K562 (cell line): Measurements from ENCODE around the gene FAM222A. TPM values are rescaled to one million over a fixed set of nuclear protein-coding genes. Genes with fewer than 3 reads are reported as not detected.

Experiments
- ATAC-seq: fragments of 200-7000 bp; cut with Tn5 transposase; 3 replicates; pipeline ENCODE4 v1.9.1; 2020; ENCODE audit warnings: moderate library complexity
- BruUV-seq: library from RNA; stranded (reverse); fragments of 400-500 nt; replicated peaks from 2 replicates; lab custom pipeline; 2021; lab: Mats Ljungman, UMichigan
- CTCF ChIA-PET: fragments of 300-600 bp; formaldehyde crosslinking; extraction: SDS; loops from one replicate; lab custom pipeline; 2021; ENCODE audit warnings: low intra/inter-chr PET ratio; lab: Yijun Ruan, JAX
- POLR2A ChIA-PET: fragments of 300-600, 350-650 bp; sonication (Branson Sonifier 250); formaldehyde crosslinking; extraction: SDS; loops from one replicate; lab custom pipeline; 2021; ENCODE audit warnings: antibody characterized with exemption, inconsistent platforms; lab: Yijun Ruan, JAX
- DNase-seq, 4 experiments: peaks; one replicate each; pipeline versions ENCODE4 v3.0.0 to v3.0.0-alpha.2; 2011 to 2018; ENCODE audit warnings: low spot score in 3 of 4, mixed read lengths in 3 of 4; ENCODE audit errors: extremely low read depth in 1 of 4
- FAIRE-seq: peaks from 2 replicates; lab custom pipeline; 2011; peaks lifted over from hg19 to GRCh38; lab: Jason Lieb, UNC
- H2AFZ ChIP-seq: 2 replicates; pipeline ENCODE4 v1.6.0; 2011; ENCODE audit warnings: low read depth, low read length, control low read depth, inconsistent platforms
- H3K27ac ChIP-seq: fragments of 200-600 bp; 3 replicates; pipeline ENCODE4 v1.8.0; 2011; ENCODE audit warnings: low read depth, mild to moderate bottlenecking, control low read depth, inconsistent platforms, low read length, moderate library complexity, mixed read lengths; ENCODE audit errors: extremely low read depth
- H3K27me3 ChIP-seq, 2 experiments: fragments of 300-600 bp in 1 of 2; 2 replicates in 1 of 2; 3 replicates in 1 of 2; pipeline versions ENCODE4 v1.6.0 to v1.8.0; 2011; ENCODE audit warnings: inconsistent platforms in 2 of 2, low read length in 2 of 2, mild to moderate bottlenecking in 1 of 2, mixed read lengths in 1 of 2, moderate library complexity in 1 of 2; ENCODE audit not compliant: control insufficient read depth in 2 of 2, insufficient read depth in 2 of 2
- H3K36me3 ChIP-seq: fragments of 300-600 bp; 3 replicates; pipeline ENCODE4 v1.8.0; 2011; ENCODE audit warnings: mild to moderate bottlenecking, low read length, inconsistent platforms; ENCODE audit not compliant: control insufficient read depth, insufficient read depth
- H3K4me1 ChIP-seq, 2 experiments: fragments of 200-600 bp in 1 of 2; replicated peaks in 1 of 2; 2 replicates in 1 of 2; 3 replicates in 1 of 2; pipeline versions ENCODE4 v1.5.1 to v1.8.0; 2011; ENCODE audit warnings: inconsistent platforms in 2 of 2, low read length in 2 of 2, mild to moderate bottlenecking in 1 of 2, mixed read lengths in 1 of 2, moderate library complexity in 1 of 2; ENCODE audit not compliant: control insufficient read depth in 2 of 2, insufficient read depth in 2 of 2
- H3K4me2 ChIP-seq: 2 replicates; pipeline ENCODE4 v1.6.1; 2011; ENCODE audit warnings: low read length, control low read depth, inconsistent platforms, mixed read lengths; ENCODE audit not compliant: insufficient read depth
- H3K4me3 ChIP-seq: fragments of 200-600 bp; sonication (generic), shearing (Covaris generic); 2 replicates; pipeline ENCODE4 v1.5.1; 2016; ENCODE audit warnings: control low read depth, inconsistent platforms
- H3K79me2 ChIP-seq: fragments of 200-600 bp; 3 replicates; pipeline ENCODE4 v1.8.0; 2011; ENCODE audit warnings: low read length, inconsistent platforms; ENCODE audit not compliant: control insufficient read depth, insufficient read depth
- H3K9ac ChIP-seq, 2 experiments: 2 replicates each; pipeline versions ENCODE4 v1.6.0 to v1.6.1; 2011; ENCODE audit warnings: low read depth in 2 of 2, low read length in 2 of 2, control low read depth in 1 of 2, inconsistent platforms in 1 of 2, mild to moderate bottlenecking in 1 of 2, mixed read lengths in 1 of 2; ENCODE audit not compliant: insufficient read depth in 1 of 2
- H3K9me1 ChIP-seq: one replicate; pipeline ENCODE4 v1.6.0; 2011; ENCODE audit warnings: inconsistent platforms, mild to moderate bottlenecking, low read length, moderate library complexity; ENCODE audit not compliant: control insufficient read depth, insufficient read depth
- H3K9me3 ChIP-seq: replicated peaks from 2 replicates; pipeline ENCODE4 v1.5.1; 2011; ENCODE audit warnings: low read depth, low read length, inconsistent platforms; ENCODE audit not compliant: control insufficient read depth, insufficient read depth
- H4K20me1 ChIP-seq: replicated peaks from 2 replicates; pipeline ENCODE4 v1.6.1; 2011; ENCODE audit warnings: low read length, inconsistent platforms, mixed read lengths; ENCODE audit not compliant: control insufficient read depth, insufficient read depth
- ARID2 ChIP-seq: fragments of 450-650 bp; IDR thresholded peaks from 2 replicates; pipeline ENCODE4 v1.6.1; 2017; ENCODE audit warnings: antibody characterized with exemption, mild to moderate bottlenecking
- CC2D1A ChIP-seq: fragments of 450-650 bp; IDR thresholded peaks from 2 replicates; pipeline ENCODE4 v1.6.1; 2017; ENCODE audit warnings: mild to moderate bottlenecking
- FOXM1 ChIP-seq, 2 experiments: fragments of 450-650 bp in 1 of 2; sonication (generic) in 1 of 2; formaldehyde crosslinking in 1 of 2; IDR thresholded peaks; 2 replicates each; pipeline versions ENCODE4 v1.6.1 to v1.9.0; 2017 to 2022; ENCODE audit warnings: low read depth in 2 of 2, mild to moderate bottlenecking in 2 of 2, missing genetic modification reagents in 1 of 2, moderate library complexity in 1 of 2
- FUS ChIP-seq: fragments of 200-400 bp; formaldehyde crosslinking; optimal IDR thresholded peaks from 2 replicates; pipeline ENCODE3; 2017; ENCODE audit warnings: low read depth, low read length
- GABPB1 ChIP-seq: sonication (generic); formaldehyde crosslinking; IDR thresholded peaks from 2 replicates; pipeline ENCODE4 v1.8.0; 2022; ENCODE audit warnings: mild to moderate bottlenecking, missing genetic modification reagents
- HDAC3 ChIP-seq: fragments of 450-650 bp; IDR thresholded peaks from 2 replicates; pipeline ENCODE4 v1.6.1; 2018; ENCODE audit warnings: borderline replicate concordance, mild to moderate bottlenecking, moderate library complexity; ENCODE audit not compliant: partially characterized antibody
- NCOA1 ChIP-seq: fragments of 450-650 bp; IDR thresholded peaks from 2 replicates; pipeline ENCODE4 v1.6.1; 2016; ENCODE audit warnings: low read depth
- PPARD ChIP-seq: fragments of 250-450 bp; sonication (Bioruptor Pico); IDR thresholded peaks from 2 replicates; pipeline ENCODE4 v1.8.0; 2022; ENCODE audit warnings: inconsistent platforms, mild to moderate bottlenecking, moderate library complexity
- PTTG1 ChIP-seq: fragments of 450-650 bp; IDR thresholded peaks from 2 replicates; pipeline ENCODE4 v1.6.1; 2016; ENCODE audit warnings: low read depth, mild to moderate bottlenecking, missing genetic modification characterization, missing compliant biosample characterization
- SRF ChIP-seq, 2 experiments: fragments of 250-450, 450-650 bp in 1 of 2; sonication (Bioruptor Pico) in 1 of 2; sonication (generic) in 1 of 2; formaldehyde crosslinking; IDR thresholded peaks; 2 replicates each; pipeline versions ENCODE4 v1.5.0 to v1.5.1; 2020 to 2022; ENCODE audit warnings: mild to moderate bottlenecking in 1 of 2, missing genetic modification reagents in 1 of 2
- SRSF7 ChIP-seq: fragments of 200-400 bp; formaldehyde crosslinking; optimal IDR thresholded peaks from 2 replicates; pipeline ENCODE3; 2017; ENCODE audit warnings: mild to moderate bottlenecking, low read depth, low read length
- ZNF583 ChIP-seq: fragments of 250-450 bp; sonication (Bioruptor Pico); IDR thresholded peaks from 2 replicates; pipeline ENCODE4 v1.4.0; 2020
- WGBS: fragments of 100-300 bp; shearing (Covaris generic); methylation state at CpG from one replicate; pipeline ENCODE4 v1.1.6; 2016; ENCODE audit warnings: low coverage, mixed read lengths; ENCODE audit not compliant: insufficient coverage; ENCODE audit errors: missing lambda C conversion rate; 5-methylcytosine and 5-hydroxymethylcytosine counted together
- in situ Hi-C: fragments of 300-500 bp; cut with MboI; formaldehyde crosslinking; loops from 4 replicates; pipeline ENCODE4 v1.15.0; 2018; ENCODE audit warnings: inconsistent platforms, mixed read lengths
- intact Hi-C: fragments of 100-400 bp; cut with micrococcal nuclease; formaldehyde crosslinking; loops from 2 replicates; pipeline ENCODE4 v1.14.2; 2022
- polyA plus RNA-seq, 8 experiments: library from polyadenylated mRNA; depleted of rRNA in 4 of 8; stranded (reverse) in 5 of 8; unstranded in 3 of 8; fragments of >200 nt; fragmentation: Nextera tagmentation in 2 of 8; fragmentation: Illumina TruSeq in 1 of 8; extraction: Ambion mirVana in 2 of 8; extraction: Trizol in 1 of 8; gene quantifications; 2 replicates each; pipeline versions ENCODE4 v1.2.1 to v1.2.3, GENCODE V29; 2011 to 2014; ENCODE audit warnings: inconsistent platforms in 1 of 8, missing spikeins in 1 of 8
- total RNA-seq, 7 experiments: library from RNA; depleted of rRNA in 6 of 7; stranded (reverse); fragments of >200 nt in 6 of 7; fragmentation: Illumina TruSeq in 2 of 7; extraction: Trizol in 2 of 7; gene quantifications; 2 replicates each; pipeline versions ENCODE4 v1.2.1 to v1.2.3, GENCODE V29; 2011 to 2021; ENCODE audit warnings: low replicate concordance in 1 of 7
- TF ChIP-seq, protein P1 (sequence below): fragments of 450-650 bp; formaldehyde crosslinking; IDR thresholded peaks from 2 replicates; pipeline ENCODE4 v1.4.0; 2020; ENCODE audit warnings: mild to moderate bottlenecking

FAM222A gene
- total and polyA plus RNA-seq, 9 of the 15 experiments (the other 6 are each of a cell fraction or from before 2014, with no cell fraction given): 0.03 to 0.36 (median 0.12) TPM; not detected in 1

DNA sequence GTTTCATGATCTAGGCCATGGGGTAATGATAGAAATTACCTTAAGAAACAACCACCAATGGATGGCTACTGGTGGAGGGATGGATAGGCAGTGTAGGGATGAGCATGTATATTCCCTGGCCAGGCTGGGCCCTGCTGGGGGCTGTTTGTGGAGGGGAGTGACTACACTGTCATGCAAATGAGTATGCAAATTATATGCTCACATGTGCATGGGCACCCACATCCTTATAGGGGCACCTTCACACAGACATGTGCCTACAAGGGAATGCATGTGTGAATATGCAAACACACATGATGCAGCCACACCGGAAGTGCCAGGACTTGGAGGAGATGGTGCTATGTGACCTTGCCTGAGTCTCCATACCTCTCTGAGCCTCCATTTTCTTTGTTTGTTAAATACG is 39.7 kb upstream of the FAM222A start:
- no peaks in the 10 kb centered on the region for H3K79me2 ChIP-seq
- H3K36me3 ChIP-seq: no peaks in the 10 kb centered on the region
- H3K27me3 ChIP-seq: peaks cover 21 to 73% of the 10 kb centered on the region in 2 experiments
- no peak for FAIRE-seq
- intact Hi-C loops (no loop called here), in situ Hi-C loops (no loop called here)
- H3K4me1 ChIP-seq: no peaks in the 10 kb centered on the region
- H3K4me3 ChIP-seq: no peak overlapping the region
- H3K9me1 ChIP-seq: no peaks in the 10 kb centered on the region
- TF ChIP-seq ARID2: no peak
- no peak for TF ChIP-seq SRF (CRISPR knock-in tag; IDR thresholded peaks at IDR 0.05)
- no peak for TF ChIP-seq CC2D1A
- TF ChIP-seq, protein P1, sequence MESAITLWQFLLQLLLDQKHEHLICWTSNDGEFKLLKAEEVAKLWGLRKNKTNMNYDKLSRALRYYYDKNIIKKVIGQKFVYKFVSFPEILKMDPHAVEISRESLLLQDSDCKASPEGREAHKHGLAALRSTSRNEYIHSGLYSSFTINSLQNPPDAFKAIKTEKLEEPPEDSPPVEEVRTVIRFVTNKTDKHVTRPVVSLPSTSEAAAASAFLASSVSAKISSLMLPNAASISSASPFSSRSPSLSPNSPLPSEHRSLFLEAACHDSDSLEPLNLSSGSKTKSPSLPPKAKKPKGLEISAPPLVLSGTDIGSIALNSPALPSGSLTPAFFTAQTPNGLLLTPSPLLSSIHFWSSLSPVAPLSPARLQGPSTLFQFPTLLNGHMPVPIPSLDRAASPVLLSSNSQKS (CRISPR knock-in tag): no peak
- no peak for TF ChIP-seq HDAC3
- no peak for TF ChIP-seq ZNF583 (CRISPR knock-in tag)
- no peak for TF ChIP-seq FUS
- no peak for TF ChIP-seq NCOA1
- TF ChIP-seq FOXM1 (IDR thresholded peaks at IDR 0.05; ENCODE audit: low read depth): no peak
- TF ChIP-seq FOXM1 (CRISPR knock-in tag; IDR thresholded peaks at IDR 0.05; ENCODE audit: low read depth): no peak
- TF ChIP-seq PTTG1 (tag): no peak
- TF ChIP-seq GABPB1: no peak
- TF ChIP-seq SRSF7: no peak
- no peak for TF ChIP-seq PPARD
- CTCF ChIA-PET: no interaction called here
- H3K9ac ChIP-seq: no peak overlapping the region
- H3K27ac ChIP-seq: no peak overlapping the region
- ATAC-seq: no peak
- peaks cover 8% of the 10 kb centered on the region; the same call in 1 of the 2 replicates for H4K20me1 ChIP-seq
- H2AFZ ChIP-seq: no peak overlapping the region
- WGBS: 14% methylated on average over 2 of the region's 2 CpGs
- no TSS peak for BruUV-seq
- POLR2A ChIA-PET: no interaction called here
- no peaks in the 10 kb centered on the region for H3K9me3 ChIP-seq
- DNase-seq: no peak
- no peak overlapping the region for H3K4me2 ChIP-seq
